ENCODE measurements around the gene GSN.
A peak's percentile ranks its signal among the peaks of the same experiment; 100 is the strongest.

GSN gene
- 6.9 to 14.7 (median 11.6) reads per million in 4 experiments for total RNA-seq

GRCh38 chr9:121267689-121268597 lies at the start of gene GSN:
TSS of gene GSN (plus strand) at chr9:121268162. CDS start at chr9:121301972, 33,810 bp downstream.
- DNase-seq, result peak; percentile 14

GRCh38 chr9:121218357-121219027 lies 49.5 kb upstream of the GSN start:
- DNase-seq, result no peak

- no peak for DNase-seq
Observed at GRCh38 chr9:121219530-121219929, 48.4 kb upstream of the GSN start.

GRCh38 chr9:121220996-121221663 lies 46.8 kb upstream of the GSN start:
- no peak for DNase-seq

GRCh38 chr9:121221664-121222055 lies 46.3 kb upstream of the GSN start:
- no peak for DNase-seq

- no peak for DNase-seq
Observed at GRCh38 chr9:121222524-121223171, 45.3 kb upstream of the GSN start.

- no peak for DNase-seq
Observed at GRCh38 chr9:121225240-121225639, 42.7 kb upstream of the GSN start.

- no peak for DNase-seq
Observed at GRCh38 chr9:121226175-121226574, 41.8 kb upstream of the GSN start.

- DNase-seq, result no peak
Observed at GRCh38 chr9:121227862-121228261, 40.1 kb upstream of the GSN start.

- no peak for DNase-seq
Observed at GRCh38 chr9:121230256-121230655, 37.7 kb upstream of the GSN start.

- DNase-seq, result no peak
Observed at GRCh38 chr9:121232251-121232650, 35.7 kb upstream of the GSN start.

- no peak for DNase-seq
Observed at GRCh38 chr9:121233906-121234831, 33.8 kb upstream of the GSN start.

GRCh38 chr9:121234832-121235161 lies 33.2 kb upstream of the GSN start:
- no peak for DNase-seq

- no peak for DNase-seq
Observed at GRCh38 chr9:121235512-121235911, 32.5 kb upstream of the GSN start.

- no peak for DNase-seq
Observed at GRCh38 chr9:121237916-121238315, 30.0 kb upstream of the GSN start.

GRCh38 chr9:121239071-121239470 lies 28.9 kb upstream of the GSN start:
- no peak for DNase-seq

GRCh38 chr9:121239851-121240250 lies 28.1 kb upstream of the GSN start:
- DNase-seq, result no peak

GRCh38 chr9:121240472-121241135 lies 27.4 kb upstream of the GSN start:
- no peak for DNase-seq

- no peak for DNase-seq
Observed at GRCh38 chr9:121242219-121242958, 25.6 kb upstream of the GSN start.

GRCh38 chr9:121242959-121243346 lies 25.0 kb upstream of the GSN start:
- no peak for DNase-seq
